HepG2 (cell line): ENCODE results near the gene SLC16A3. TPM values are rescaled to one million over a fixed set of nuclear protein-coding genes. Genes with fewer than 3 reads are reported as not detected.

Source experiments
- BORCS8-MEF2B ChIP-seq: sonication (generic); formaldehyde crosslinking; IDR thresholded peaks from 2 replicates; pipeline ENCODE4 v1.8.0; 2022; ENCODE audit warnings: mild to moderate bottlenecking, missing genetic modification reagents
- CHCHD3 ChIP-seq: sonication (generic); formaldehyde crosslinking; IDR thresholded peaks from 2 replicates; pipeline ENCODE4 v1.8.0; 2022; ENCODE audit warnings: mild to moderate bottlenecking, missing genetic modification reagents, moderate library complexity
- GFI1 ChIP-seq: sonication (generic); formaldehyde crosslinking; IDR thresholded peaks from 2 replicates; pipeline ENCODE4 v1.5.0; 2020; ENCODE audit warnings: missing genetic modification reagents, mild to moderate bottlenecking, borderline replicate concordance
- HNF4G ChIP-seq, 2 experiments: sonication (generic) in 1 of 2; formaldehyde crosslinking in 1 of 2; IDR thresholded peaks; 2 replicates each; pipeline versions ENCODE4 v1.4.0 to v1.6.1; 2011 to 2020; ENCODE audit warnings: borderline replicate concordance in 2 of 2, low read depth in 2 of 2, mild to moderate bottlenecking in 2 of 2, low read length in 1 of 2, missing genetic modification reagents in 1 of 2, moderate library complexity in 1 of 2
- HNRNPL ChIP-seq: fragments of 200-400 bp; formaldehyde crosslinking; IDR thresholded peaks from 2 replicates; pipeline ENCODE4 v1.6.1; 2017; ENCODE audit warnings: mild to moderate bottlenecking, low read depth, low read length
- KAT2B ChIP-seq: fragments of 150-350 bp; IDR thresholded peaks from 2 replicates; pipeline ENCODE4 v1.6.1; 2014; ENCODE audit warnings: low read depth, low read length, borderline replicate concordance
- MZF1 ChIP-seq: sonication (generic); formaldehyde crosslinking; IDR thresholded peaks from 2 replicates; pipeline ENCODE4 v1.8.1; 2023; ENCODE audit warnings: mild to moderate bottlenecking, missing genetic modification reagents, borderline replicate concordance
- PBX3 ChIP-seq: sonication (generic); formaldehyde crosslinking; IDR thresholded peaks from 2 replicates; pipeline ENCODE4 v1.8.1; 2023; ENCODE audit warnings: missing genetic modification reagents, inconsistent platforms, borderline replicate concordance
- PHB2 ChIP-seq: fragments of 450-650 bp; IDR thresholded peaks from 2 replicates; pipeline ENCODE4 v1.6.1; 2018; ENCODE audit not compliant: partially characterized antibody
- SMARCE1 ChIP-seq: fragments of 450-650 bp; IDR thresholded peaks from 2 replicates; pipeline ENCODE4 v1.6.1; 2017; ENCODE audit warnings: borderline replicate concordance
- SNAPC2 ChIP-seq: sonication (generic); formaldehyde crosslinking; IDR thresholded peaks from 2 replicates; pipeline ENCODE4 v1.8.1; 2022; ENCODE audit warnings: mild to moderate bottlenecking, missing genetic modification reagents
- SRF ChIP-seq: IDR thresholded peaks from 2 replicates; pipeline ENCODE4 v1.6.1; 2011; ENCODE audit warnings: mild to moderate bottlenecking, low read depth, low read length, moderate library complexity
- TARDBP ChIP-seq: sonication (generic); formaldehyde crosslinking; IDR thresholded peaks from 2 replicates; pipeline ENCODE4 v1.8.0; 2022; ENCODE audit warnings: mild to moderate bottlenecking, missing genetic modification reagents
- ZBTB1 ChIP-seq: sonication (generic); formaldehyde crosslinking; IDR thresholded peaks from 2 replicates; pipeline ENCODE4 v1.4.0; 2020; ENCODE audit warnings: missing genetic modification reagents, borderline replicate concordance
- ZEB1 ChIP-seq: IDR thresholded peaks from 2 replicates; pipeline ENCODE4 v1.6.1; 2012; ENCODE audit warnings: mild to moderate bottlenecking, low read depth, inconsistent platforms; ENCODE audit not compliant: insufficient replicate concordance
- ZNF619 ChIP-seq: sonication (generic); formaldehyde crosslinking; IDR thresholded peaks from 2 replicates; pipeline ENCODE4 v1.4.0; 2020; ENCODE audit warnings: mild to moderate bottlenecking, missing genetic modification reagents
- ZNF746 ChIP-seq: sonication (generic); formaldehyde crosslinking; IDR thresholded peaks from 2 replicates; pipeline ENCODE4 v1.8.0; 2022; ENCODE audit warnings: mild to moderate bottlenecking, missing genetic modification reagents
- ZSCAN29 ChIP-seq: sonication (generic); formaldehyde crosslinking; conservative IDR thresholded peaks from 2 replicates; pipeline ENCODE4 v1.4.0; 2020; ENCODE audit warnings: mild to moderate bottlenecking, missing genetic modification reagents
- polyA plus RNA-seq, 8 experiments: library from polyadenylated mRNA; depleted of rRNA in 3 of 8; stranded (reverse) in 7 of 8; unstranded in 1 of 8; fragments of >200 nt; fragmentation: Illumina TruSeq in 4 of 8; extraction: Trizol in 4 of 8; gene quantifications; 2 replicates each; pipeline versions ENCODE4 v1.2.1 to v1.2.3, GENCODE V29; 2011 to 2016; ENCODE audit warnings: low read depth in 4 of 8, missing spikeins in 1 of 8, mixed read lengths in 1 of 8; ENCODE audit not compliant: insufficient read depth in 1 of 8
- total RNA-seq, 5 experiments: library from RNA; depleted of rRNA; stranded (reverse); fragments of >200 nt; fragmentation: Illumina TruSeq; extraction: Trizol; gene quantifications; 2 replicates each; pipeline ENCODE4 v1.2.3, GENCODE V29; 2016; ENCODE audit warnings: low read depth in 1 of 5
- TF ChIP-seq, protein P1 (sequence below): sonication (generic); formaldehyde crosslinking; IDR thresholded peaks from 2 replicates; pipeline ENCODE4 v1.5.1; 2020; ENCODE audit warnings: missing genetic modification reagents, mild to moderate bottlenecking, borderline replicate concordance
- TF ChIP-seq, protein P2 (sequence below): IDR thresholded peaks from 2 replicates; pipeline ENCODE4 v1.6.1; 2016; ENCODE audit warnings: low read depth, borderline replicate concordance
- TF ChIP-seq, protein P3 (sequence below): IDR thresholded peaks from 2 replicates; pipeline ENCODE4 v1.6.1; 2018; ENCODE audit warnings: missing genetic modification reagents
- TF ChIP-seq, protein P4 (sequence below): sonication (generic); formaldehyde crosslinking; IDR thresholded peaks from 2 replicates; pipeline ENCODE4 v1.5.1; 2020; ENCODE audit warnings: mild to moderate bottlenecking, missing genetic modification reagents, borderline replicate concordance

SLC16A3 gene
- total and polyA plus RNA-seq, 2 of the 13 experiments (the other 11 are each of a cell fraction or from before 2014, with no cell fraction given) = 242 to 349 TPM

- TF ChIP-seq, protein P1, sequence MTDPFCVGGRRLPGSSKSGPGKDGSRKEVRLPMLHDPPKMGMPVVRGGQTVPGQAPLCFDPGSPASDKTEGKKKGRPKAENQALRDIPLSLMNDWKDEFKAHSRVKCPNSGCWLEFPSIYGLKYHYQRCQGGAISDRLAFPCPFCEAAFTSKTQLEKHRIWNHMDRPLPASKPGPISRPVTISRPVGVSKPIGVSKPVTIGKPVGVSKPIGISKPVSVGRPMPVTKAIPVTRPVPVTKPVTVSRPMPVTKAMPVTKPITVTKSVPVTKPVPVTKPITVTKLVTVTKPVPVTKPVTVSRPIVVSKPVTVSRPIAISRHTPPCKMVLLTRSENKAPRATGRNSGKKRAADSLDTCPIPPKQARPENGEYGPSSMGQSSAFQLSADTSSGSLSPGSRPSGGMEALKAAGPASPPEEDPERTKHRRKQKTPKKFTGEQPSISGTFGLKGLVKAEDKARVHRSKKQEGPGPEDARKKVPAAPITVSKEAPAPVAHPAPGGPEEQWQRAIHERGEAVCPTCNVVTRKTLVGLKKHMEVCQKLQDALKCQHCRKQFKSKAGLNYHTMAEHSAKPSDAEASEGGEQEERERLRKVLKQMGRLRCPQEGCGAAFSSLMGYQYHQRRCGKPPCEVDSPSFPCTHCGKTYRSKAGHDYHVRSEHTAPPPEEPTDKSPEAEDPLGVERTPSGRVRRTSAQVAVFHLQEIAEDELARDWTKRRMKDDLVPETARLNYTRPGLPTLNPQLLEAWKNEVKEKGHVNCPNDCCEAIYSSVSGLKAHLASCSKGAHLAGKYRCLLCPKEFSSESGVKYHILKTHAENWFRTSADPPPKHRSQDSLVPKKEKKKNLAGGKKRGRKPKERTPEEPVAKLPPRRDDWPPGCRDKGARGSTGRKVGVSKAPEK (CRISPR knock-in tag) = peak; percentile 86; the same call in 1 of the 2 replicates
- TF ChIP-seq HNRNPL (peak; percentile 95), ZEB1 (no peak), PBX3 (CRISPR knock-in tag) (no peak), ZSCAN29 (CRISPR knock-in tag) (peak; percentile 46; the same call in 1 of the 2 replicates), ZNF746 (peak; percentile 99), GFI1 (CRISPR knock-in tag) (no peak), HNF4G (IDR thresholded peaks at IDR 0.05; ENCODE audit: borderline replicate concordance, low read depth, low read length) (peak; percentile 96), HNF4G (CRISPR knock-in tag; IDR thresholded peaks at IDR 0.05; ENCODE audit: borderline replicate concordance, low read depth) (peak; percentile 96), SRF (no peak), ZNF619 (CRISPR knock-in tag) (peak; percentile 80; the same call in 1 of the 2 replicates), CHCHD3 (CRISPR knock-in tag) (0 out of 2 replicates have a peak, but pooled peaks have one; percentile 55), KAT2B (no peak), TARDBP (CRISPR knock-in tag) (peak; percentile 99), SNAPC2 (CRISPR knock-in tag) (peak; percentile 88; the same call in 1 of the 2 replicates), SMARCE1 (no peak), PHB2 (no peak), BORCS8-MEF2B (CRISPR knock-in tag) (peak; percentile 92), ZBTB1 (CRISPR knock-in tag) (no peak), MZF1 (CRISPR knock-in tag) (no peak)
- TF ChIP-seq, protein P2, sequence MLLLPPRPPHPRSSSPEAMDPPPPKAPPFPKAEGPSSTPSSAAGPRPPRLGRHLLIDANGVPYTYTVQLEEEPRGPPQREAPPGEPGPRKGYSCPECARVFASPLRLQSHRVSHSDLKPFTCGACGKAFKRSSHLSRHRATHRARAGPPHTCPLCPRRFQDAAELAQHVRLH (CRISPR knock-in tag) = peak; percentile 82
- TF ChIP-seq, protein P3, sequence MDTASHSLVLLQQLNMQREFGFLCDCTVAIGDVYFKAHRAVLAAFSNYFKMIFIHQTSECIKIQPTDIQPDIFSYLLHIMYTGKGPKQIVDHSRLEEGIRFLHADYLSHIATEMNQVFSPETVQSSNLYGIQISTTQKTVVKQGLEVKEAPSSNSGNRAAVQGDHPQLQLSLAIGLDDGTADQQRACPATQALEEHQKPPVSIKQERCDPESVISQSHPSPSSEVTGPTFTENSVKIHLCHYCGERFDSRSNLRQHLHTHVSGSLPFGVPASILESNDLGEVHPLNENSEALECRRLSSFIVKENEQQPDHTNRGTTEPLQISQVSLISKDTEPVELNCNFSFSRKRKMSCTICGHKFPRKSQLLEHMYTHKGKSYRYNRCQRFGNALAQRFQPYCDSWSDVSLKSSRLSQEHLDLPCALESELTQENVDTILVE (CRISPR knock-in tag) = peak; percentile 78
- TF ChIP-seq, protein P4, sequence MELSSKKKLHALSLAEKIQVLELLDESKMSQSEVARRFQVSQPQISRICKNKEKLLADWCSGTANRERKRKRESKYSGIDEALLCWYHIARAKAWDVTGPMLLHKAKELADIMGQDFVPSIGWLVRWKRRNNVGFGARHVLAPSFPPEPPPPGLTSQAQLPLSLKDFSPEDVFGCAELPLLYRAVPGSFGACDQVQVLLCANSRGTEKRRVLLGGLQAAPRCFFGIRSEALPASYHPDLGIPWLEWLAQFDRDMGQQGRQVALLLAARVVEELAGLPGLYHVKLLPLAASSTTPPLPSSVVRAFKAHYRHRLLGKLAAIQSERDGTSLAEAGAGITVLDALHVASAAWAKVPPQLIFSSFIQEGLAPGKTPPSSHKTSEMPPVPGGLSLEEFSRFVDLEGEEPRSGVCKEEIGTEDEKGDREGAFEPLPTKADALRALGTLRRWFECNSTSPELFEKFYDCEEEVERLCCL (CRISPR knock-in tag) = 0 out of 2 replicates have a peak, but pooled peaks have one; percentile 24
Measured at GRCh38 chr17:82267575-82268379, 38.9 kb downstream of the SLC16A3 start (continued).
